Amniotic epithelial cell (primary cell): ENCODE measurements around the gene MACROD2.

ENCODE experiments used
- DNase-seq: peaks from one replicate; pipeline ENCODE4 v3.0.0-alpha.2; 2010; ENCODE audit warnings: low read depth

MACROD2 gene

GRCh38 chr20:14764511-14765369 is 769.4 kb downstream of the MACROD2 start:
- no peak for DNase-seq

DNA sequence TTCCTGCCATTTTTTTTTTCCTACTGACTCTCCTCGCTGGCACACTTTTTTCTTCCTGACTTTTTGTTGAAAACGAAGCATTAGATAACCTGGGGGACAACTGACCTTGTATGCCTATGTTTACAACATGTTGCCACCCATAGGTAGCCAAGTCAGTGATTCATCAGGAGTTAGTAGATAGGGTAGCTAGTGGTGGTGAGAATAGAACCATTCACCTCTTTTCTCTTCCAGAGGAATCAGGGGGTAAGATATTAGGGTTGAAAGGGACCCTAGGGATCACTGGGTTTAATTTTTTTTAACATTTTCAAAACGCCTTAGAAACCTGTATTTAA is 770.0 kb downstream of the MACROD2 start:
- no peak for DNase-seq

GRCh38 chr20:14773486-14773885 is 778.2 kb downstream of the MACROD2 start:
- no peak for DNase-seq

GRCh38 chr20:14775778-14776177 is 780.5 kb downstream of the MACROD2 start:
- peak; percentile 92 for DNase-seq

- DNase-seq: no peak
Observed at GRCh38 chr20:14777591-14777990, 782.3 kb downstream of the MACROD2 start.

GRCh38 chr20:14778096-14778495 is 782.8 kb downstream of the MACROD2 start:
- DNase-seq: no peak

DNA sequence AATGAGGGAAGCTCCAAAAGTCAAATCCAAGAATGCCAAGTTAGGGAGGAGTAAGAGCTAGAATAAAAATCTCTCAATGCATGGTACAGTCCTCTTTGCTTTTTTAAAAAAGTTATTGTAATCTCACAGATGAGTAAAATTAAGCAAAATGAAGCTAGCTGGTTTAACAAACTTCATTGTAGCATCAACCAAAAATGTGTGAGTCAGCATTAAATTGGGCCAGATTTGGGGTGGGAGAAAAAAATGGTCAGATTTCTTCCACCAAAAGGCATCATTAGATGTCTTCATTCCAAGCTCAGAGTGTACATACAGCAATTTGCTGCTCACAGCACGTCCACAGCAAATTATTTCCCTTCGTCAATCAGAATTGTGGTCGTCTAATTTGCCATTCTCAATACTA is 783.6 kb downstream of the MACROD2 start:
- DNase-seq: no peak

DNA sequence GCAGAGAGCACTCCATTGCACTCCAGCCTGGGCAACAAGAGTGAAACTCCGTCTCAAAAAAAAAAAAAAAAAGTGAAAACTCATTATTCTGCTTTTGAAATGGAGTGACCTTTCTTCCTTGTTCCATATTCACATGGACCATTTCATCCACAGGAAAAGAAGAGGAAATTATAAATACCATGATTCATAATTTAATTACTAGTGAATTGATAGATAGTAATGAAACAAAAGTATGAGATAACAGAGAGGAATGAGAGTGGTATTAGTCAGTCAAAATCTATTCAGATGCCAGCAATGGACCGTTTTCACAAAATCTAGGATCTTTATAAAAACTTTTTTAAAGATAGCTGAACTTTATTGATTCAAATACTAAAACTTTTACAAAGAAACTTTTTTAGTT is 785.2 kb downstream of the MACROD2 start:
- DNase-seq: no peak

- DNase-seq: no peak
Observed at GRCh38 chr20:14782731-14783130, 787.4 kb downstream of the MACROD2 start.

- DNase-seq: no peak
Observed at GRCh38 chr20:14783766-14784165, 788.5 kb downstream of the MACROD2 start.

DNA sequence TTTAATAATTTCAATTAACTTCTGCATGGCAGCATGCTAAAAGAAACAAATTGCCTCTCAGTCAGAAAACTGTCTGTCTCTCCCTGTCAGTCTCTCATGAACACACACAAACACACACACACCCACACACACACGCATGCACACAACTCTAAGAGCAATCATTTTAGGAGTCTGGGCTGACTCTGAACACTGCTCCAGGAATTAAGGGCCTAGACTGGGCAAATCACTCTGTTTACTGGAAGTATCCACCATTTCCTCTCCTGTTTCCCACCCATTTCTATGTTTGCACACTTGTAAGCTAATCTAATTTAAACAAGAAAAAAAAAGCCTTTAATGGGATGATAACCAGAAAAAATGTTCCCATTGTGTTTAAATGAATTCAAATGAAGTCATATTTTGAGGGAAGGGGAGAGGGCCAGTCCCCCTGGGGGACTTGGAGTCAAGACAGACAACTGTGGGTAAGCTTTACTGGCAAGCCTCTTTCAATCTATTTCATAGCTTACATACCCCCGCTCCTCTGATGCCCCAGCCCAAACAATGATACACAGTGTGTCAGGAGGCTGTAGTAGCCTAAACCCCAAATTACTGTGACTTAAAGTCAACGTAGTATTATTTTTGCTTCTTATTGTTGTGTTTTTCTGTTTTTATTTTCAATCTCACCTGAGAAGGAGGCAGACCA is 789.9 kb downstream of the MACROD2 start:
- no peak for DNase-seq

- DNase-seq: no peak
Observed at GRCh38 chr20:14790190-14790589, 794.9 kb downstream of the MACROD2 start.

GRCh38 chr20:14790771-14791620 is 795.7 kb downstream of the MACROD2 start:
- peak; percentile 65 for DNase-seq

- no peak for DNase-seq
Observed at GRCh38 chr20:14792915-14793314, 797.6 kb downstream of the MACROD2 start.

GRCh38 chr20:14799545-14800216 is 804.4 kb downstream of the MACROD2 start:
- no peak for DNase-seq

DNA sequence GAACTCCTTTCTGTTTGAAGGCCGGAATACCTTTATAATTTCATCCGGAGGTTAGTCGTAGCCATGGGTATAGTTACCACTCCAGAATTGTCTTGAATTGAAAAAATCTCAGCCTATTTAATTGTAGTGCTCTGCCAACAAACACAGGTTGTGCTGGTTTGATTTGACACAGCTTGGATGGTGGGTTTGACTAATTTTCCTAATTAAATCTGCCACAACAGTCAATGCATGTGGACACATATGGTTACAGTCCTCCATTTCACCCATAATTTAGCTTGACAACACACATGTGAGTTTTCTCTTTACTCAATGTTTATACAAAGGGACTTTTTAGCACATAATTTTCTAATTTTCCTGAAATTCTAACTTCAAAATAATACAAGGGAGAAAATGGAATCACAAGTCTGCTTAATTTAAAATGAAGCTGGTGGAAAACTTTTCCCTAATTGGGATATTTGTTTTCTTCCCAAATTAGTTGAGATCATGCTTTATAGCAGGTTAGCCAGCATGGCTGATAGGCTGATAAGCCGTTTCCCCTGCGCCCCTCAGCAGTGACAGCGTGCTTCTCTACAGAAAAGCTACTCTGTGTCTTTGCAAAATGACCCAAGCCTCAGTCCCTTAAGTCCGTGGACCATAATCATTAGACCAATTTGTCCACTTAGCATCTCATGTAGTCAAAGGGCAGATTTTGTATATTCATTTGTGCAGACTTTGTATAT is 805.5 kb downstream of the MACROD2 start:
- DNase-seq: no peak

- DNase-seq: no peak
Observed at GRCh38 chr20:14801591-14802325, 806.4 kb downstream of the MACROD2 start.

DNA sequence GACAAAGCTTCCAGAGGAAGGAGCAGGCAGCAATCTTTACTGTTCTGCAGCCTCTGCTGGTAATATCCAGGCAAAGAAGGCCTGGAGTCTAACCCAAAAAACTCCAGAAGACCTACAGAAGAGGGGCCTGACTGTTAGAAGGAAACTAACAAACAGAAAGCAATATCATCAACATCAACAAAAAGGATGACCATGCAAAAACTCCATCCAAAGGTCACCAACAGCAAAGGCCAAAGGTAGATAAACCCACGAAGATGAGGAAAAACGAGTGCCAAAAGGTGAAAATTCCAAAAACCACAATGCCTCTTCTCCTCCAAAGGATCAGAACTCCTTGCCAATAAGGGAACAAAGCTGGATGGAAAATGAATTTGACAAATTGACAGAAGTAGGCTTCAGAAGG is 811.9 kb downstream of the MACROD2 start:
- DNase-seq: no peak

GRCh38 chr20:14815340-14815739 is 820.0 kb downstream of the MACROD2 start:
- DNase-seq: no peak

GRCh38 chr20:14816471-14816870 is 821.2 kb downstream of the MACROD2 start:
- DNase-seq: no peak

DNA sequence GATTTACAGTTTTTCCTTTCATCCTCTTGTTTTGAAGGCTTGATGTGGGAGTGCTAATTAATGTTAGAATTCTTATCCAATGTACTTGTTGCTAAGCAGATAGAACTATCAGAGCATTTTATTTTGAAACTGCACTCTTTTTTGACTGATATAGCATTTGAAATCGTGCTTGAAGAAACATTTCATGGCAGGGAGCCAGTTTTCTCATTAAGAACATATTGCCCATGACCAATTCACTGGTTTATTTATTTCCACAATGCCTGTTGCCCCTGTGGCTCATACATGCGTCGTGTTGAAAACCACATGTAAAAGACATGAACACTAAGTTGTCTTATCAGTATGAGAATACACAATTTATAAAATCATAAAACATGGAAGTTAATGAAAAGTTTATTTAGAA is 821.8 kb downstream of the MACROD2 start:
- DNase-seq: no peak
